ENCODE data around the gene WBP1.

DNA sequence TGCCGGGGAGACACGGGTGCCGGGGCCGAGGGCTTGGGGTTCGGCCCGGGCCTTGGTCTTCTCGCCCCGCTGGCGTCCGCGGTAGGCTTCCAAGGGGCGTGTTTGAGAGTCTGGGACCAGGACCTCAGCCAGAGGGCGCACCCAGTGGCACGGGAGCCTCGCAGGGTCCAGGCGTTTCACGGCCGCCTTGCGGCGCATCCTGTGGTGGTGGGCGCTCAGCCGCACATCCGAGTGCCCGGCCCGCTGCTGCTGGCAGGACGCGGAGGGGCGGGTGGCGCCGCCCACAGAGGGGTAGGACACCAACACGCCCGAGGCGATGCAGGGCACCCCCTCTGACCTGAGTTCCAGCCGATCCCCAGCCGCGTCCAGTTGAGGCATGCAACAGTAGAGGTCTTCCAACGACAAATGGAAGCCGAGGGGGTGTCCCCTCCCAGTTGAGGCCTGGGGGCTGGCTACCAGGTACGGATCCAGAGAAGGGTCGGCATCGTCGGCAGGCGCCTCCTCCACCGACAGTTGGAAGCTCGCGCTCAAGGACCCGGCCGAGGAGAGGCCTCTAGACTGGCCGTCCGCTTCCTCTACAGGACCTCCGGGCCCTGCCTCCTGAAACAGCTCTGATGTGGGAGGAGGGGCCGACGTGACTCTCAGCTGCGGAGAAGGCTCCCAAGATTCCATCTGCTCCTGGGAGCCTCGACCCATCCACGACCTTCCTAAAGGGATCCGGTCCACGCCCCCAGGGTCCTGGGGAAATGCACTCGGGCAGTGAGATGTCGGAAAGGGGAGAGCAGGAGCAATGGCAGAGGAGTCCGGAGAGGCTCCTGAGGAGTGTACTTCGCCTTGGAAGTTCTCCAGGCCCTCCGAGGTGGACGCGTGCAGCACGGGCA is 43.1 kb upstream of the WBP1 start:
- no peak for TF ChIP-seq POLR2A (IDR thresholded peaks at IDR 0.05; ENCODE audit: low read length)
- TF ChIP-seq, protein P1, sequence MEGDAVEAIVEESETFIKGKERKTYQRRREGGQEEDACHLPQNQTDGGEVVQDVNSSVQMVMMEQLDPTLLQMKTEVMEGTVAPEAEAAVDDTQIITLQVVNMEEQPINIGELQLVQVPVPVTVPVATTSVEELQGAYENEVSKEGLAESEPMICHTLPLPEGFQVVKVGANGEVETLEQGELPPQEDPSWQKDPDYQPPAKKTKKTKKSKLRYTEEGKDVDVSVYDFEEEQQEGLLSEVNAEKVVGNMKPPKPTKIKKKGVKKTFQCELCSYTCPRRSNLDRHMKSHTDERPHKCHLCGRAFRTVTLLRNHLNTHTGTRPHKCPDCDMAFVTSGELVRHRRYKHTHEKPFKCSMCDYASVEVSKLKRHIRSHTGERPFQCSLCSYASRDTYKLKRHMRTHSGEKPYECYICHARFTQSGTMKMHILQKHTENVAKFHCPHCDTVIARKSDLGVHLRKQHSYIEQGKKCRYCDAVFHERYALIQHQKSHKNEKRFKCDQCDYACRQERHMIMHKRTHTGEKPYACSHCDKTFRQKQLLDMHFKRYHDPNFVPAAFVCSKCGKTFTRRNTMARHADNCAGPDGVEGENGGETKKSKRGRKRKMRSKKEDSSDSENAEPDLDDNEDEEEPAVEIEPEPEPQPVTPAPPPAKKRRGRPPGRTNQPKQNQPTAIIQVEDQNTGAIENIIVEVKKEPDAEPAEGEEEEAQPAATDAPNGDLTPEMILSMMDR (IDR thresholded peaks at IDR 0.05) = no peak
- TF ChIP-seq RAD21 (conservative IDR thresholded peaks at IDR 0.05 in 1 of 2, IDR thresholded peaks at IDR 0.05 in 1 of 2) = no peak
- no peak for TF ChIP-seq MAFK (IDR thresholded peaks at IDR 0.05; ENCODE audit: partially characterized antibody)
- no peak for TF ChIP-seq NR3C1 (IDR thresholded peaks at IDR 0.05)
- TF ChIP-seq KDM1A (IDR thresholded peaks at IDR 0.05; ENCODE audit: low read depth) = no peak
